GM21390 (cell line): Measurements from ENCODE around the gene MMAB.
A peak's percentile ranks its signal among the peaks of the same experiment; 100 is the strongest.

Source experiments
- ATAC-seq: cut with Tn5 transposase; IDR thresholded peaks from one replicate; pipeline ENCODE4 v1.9.1; 2021; ENCODE audit not compliant: unreplicated experiment

The MMAB gene

GRCh38 chr12:109573029-109573913, at the start of gene MMAB, which contains the start of gene MVK:
MMAB (minus strand) TSS chr12:109573504; CDS start chr12:109573480, 24 bp downstream.
MVK (plus strand) TSS chr12:109573794; CDS start chr12:109574823, 1,029 bp downstream.
- ATAC-seq: peak; percentile 94

- no peak for ATAC-seq
Measured at GRCh38 chr12:109621901-109622364, 48.6 kb upstream of the MMAB start.

GRCh38 chr12:109621211-109621694, 47.9 kb upstream of the MMAB start:
- no peak for ATAC-seq

GRCh38 chr12:109619002-109619604, 45.8 kb upstream of the MMAB start:
- ATAC-seq: no peak

- ATAC-seq: no peak
Measured at GRCh38 chr12:109618082-109618481, 44.8 kb upstream of the MMAB start.

GRCh38 chr12:109617491-109617890, 44.2 kb upstream of the MMAB start:
- no peak for ATAC-seq

- no peak for ATAC-seq
Measured at GRCh38 chr12:109615556-109616229, 42.4 kb upstream of the MMAB start.

GRCh38 chr12:109613649-109614455, 40.5 kb upstream of the MMAB start:
- no peak for ATAC-seq

- ATAC-seq: no peak
Measured at GRCh38 chr12:109612975-109613502, 39.7 kb upstream of the MMAB start.

GRCh38 chr12:109612003-109612402, 38.7 kb upstream of the MMAB start:
- ATAC-seq: no peak

GRCh38 chr12:109611223-109611622, 37.9 kb upstream of the MMAB start:
- no peak for ATAC-seq

- no peak for ATAC-seq
Measured at GRCh38 chr12:109610523-109610922, 37.2 kb upstream of the MMAB start.

- ATAC-seq: no peak
Measured at GRCh38 chr12:109609342-109609741, 36.0 kb upstream of the MMAB start.

- ATAC-seq: no peak
Measured at GRCh38 chr12:109608793-109609192, 35.5 kb upstream of the MMAB start.

GRCh38 chr12:109608270-109608669, 35.0 kb upstream of the MMAB start:
- ATAC-seq: no peak

GRCh38 chr12:109607618-109608017, 34.3 kb upstream of the MMAB start:
- no peak for ATAC-seq

- no peak for ATAC-seq
Measured at GRCh38 chr12:109606320-109607028, 33.2 kb upstream of the MMAB start.

GRCh38 chr12:109605599-109606228, 32.4 kb upstream of the MMAB start:
- no peak for ATAC-seq

- ATAC-seq: no peak
Measured at GRCh38 chr12:109605016-109605415, 31.7 kb upstream of the MMAB start.
